MM.1S (cell line): ENCODE data around the gene DGCR8.

Source experiments
- CTCF ChIP-seq: fragments of 300-600 bp; sonication (generic); IDR thresholded peaks from 2 replicates; pipeline ENCODE4 v1.5.1; 2016; ENCODE audit warnings: antibody characterized with exemption, low read length, mixed read lengths
- EZH2 ChIP-seq: fragments of 300-600 bp; sonication (generic); optimal IDR thresholded peaks from 2 replicates; pipeline ENCODE3; 2017; ENCODE audit warnings: low read depth, mild to moderate bottlenecking, antibody characterized with exemption, low read length, mixed read lengths
- EZH2phosphoT487 ChIP-seq: fragments of 300-600 bp; sonication (generic); IDR thresholded peaks from 2 replicates; pipeline ENCODE4 v1.6.1; 2018; ENCODE audit warnings: antibody characterized with exemption, low read length

- TF ChIP-seq EZH2 (no peak), CTCF (no peak), EZH2phosphoT487 (no peak)
Measured at GRCh38 chr22:20127869-20128618, 48.0 kb downstream of the DGCR8 start.
